HG03460 (cell line): ENCODE data around the gene IGFBP5.

Experiments used
- ATAC-seq: cut with Tn5 transposase; IDR thresholded peaks from one replicate; pipeline ENCODE4 v1.9.1; 2021; ENCODE audit not compliant: unreplicated experiment

Gene IGFBP5, protein sequence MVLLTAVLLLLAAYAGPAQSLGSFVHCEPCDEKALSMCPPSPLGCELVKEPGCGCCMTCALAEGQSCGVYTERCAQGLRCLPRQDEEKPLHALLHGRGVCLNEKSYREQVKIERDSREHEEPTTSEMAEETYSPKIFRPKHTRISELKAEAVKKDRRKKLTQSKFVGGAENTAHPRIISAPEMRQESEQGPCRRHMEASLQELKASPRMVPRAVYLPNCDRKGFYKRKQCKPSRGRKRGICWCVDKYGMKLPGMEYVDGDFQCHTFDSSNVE

DNA sequence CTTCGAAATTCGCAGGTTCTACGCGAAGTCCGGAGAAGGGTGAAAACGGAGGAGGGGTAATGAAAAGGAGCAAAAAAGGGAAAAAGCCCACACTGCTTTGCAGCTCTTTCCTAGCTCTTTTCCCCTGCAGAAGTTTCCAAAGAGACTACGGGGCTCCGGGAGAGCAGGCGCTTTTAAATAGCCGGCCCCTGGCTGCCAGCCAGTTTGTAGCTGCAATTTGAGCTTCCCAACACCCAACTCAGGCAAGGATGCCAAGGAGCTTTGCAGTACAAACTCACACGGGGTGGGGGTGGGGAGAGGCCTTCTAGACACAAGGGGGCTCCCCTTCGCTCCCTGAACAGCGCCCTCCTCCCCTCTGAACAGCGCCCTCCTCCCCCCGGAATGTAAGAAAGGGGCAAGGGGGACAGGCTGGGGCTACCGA is at the start of gene IGFBP5:
TSS of gene IGFBP5 (minus strand) at position 149 of the 421 bp plus-strand sequence. CDS start 774 bp downstream, outside the sequence.
- ATAC-seq = no peak

DNA sequence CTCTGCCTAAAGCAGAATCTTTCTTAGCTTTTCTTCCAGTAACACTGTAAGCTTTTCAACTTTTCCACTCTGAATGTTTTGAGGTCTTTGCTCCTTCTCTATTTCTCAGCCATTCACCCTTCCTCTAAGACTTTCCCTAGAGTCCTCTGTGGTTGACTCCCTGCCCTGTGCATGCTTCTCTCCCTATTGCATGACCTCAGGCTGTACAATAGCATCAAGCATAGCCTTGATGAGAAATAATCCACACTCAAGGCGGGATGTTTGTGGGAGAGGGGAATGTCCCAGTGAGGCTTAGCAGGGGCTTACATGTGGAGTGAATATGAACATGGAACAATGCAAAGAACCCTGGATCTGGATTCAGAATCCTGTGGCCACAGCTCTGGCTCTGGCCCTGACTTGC is 48.4 kb upstream of the IGFBP5 start:
- no peak for ATAC-seq

DNA sequence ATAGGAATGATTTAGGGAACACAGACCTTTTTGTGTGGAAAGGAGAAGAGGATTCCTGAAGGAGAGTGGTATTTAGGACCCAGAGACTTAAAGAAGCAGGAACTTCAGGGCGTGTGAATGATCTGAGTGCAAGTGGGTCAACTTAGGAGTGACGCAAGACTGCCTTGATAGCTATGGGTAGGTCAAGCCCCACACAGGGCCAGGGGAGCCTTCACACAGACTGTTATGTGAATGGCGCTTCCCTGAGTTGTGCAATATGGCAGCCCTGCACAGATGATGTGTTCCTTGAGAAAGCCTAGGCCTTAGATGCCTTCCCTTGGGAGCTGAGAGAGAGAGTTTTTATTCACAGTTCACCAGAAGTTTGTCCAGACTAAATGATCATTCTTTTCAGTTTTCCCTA is 47.1 kb upstream of the IGFBP5 start:
- no peak for ATAC-seq

DNA sequence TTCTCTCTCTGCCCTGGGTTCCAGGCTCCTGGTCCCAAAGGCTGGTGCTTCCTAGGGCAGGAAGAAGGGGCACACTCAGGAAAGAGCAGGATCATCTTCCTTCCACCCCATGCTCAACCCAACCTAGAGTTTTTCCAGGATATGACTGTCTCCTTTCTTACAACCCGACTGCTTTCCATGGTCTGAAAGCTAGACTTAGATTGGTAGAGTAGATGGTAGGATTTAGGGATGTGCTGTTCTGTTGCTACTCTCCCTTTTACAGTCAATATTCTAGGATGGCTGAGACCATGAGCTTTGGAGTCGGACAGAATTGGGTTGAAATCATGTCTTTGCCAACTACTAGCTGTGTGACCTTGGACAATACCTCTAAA is 45.9 kb upstream of the IGFBP5 start:
- ATAC-seq = no peak

DNA sequence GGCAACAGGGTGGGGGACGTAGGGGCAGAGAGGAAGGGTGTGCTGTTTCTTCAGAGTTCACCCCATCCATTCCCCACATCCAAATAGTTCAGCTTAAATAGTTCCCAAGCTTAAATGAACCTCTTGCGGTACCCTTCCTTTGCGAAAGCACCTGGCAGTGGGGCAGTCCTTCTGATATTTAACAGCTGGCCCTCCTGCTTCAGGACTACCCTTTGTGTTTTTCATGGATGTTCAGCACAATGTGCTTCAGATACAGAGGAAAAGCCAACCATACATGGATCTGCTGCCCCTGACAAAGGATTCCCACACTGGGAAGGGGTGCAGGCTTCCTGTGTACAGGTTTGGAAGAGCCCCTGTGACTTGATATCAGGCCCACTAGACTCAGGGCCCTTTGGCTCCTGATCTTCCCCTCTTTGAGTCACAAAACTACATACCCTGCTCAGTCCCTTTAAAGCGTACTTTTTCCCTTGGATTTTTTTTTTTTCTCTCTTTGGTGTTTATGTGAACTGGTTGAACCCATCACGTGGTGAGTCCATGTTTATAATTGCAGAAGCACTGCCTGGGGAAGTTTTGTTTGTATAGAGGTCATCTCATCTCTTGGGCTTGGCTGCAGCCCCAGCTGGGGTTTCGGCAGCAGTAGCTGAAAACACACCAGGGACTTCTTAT is 45.3 kb upstream of the IGFBP5 start:
- ATAC-seq = no peak

DNA sequence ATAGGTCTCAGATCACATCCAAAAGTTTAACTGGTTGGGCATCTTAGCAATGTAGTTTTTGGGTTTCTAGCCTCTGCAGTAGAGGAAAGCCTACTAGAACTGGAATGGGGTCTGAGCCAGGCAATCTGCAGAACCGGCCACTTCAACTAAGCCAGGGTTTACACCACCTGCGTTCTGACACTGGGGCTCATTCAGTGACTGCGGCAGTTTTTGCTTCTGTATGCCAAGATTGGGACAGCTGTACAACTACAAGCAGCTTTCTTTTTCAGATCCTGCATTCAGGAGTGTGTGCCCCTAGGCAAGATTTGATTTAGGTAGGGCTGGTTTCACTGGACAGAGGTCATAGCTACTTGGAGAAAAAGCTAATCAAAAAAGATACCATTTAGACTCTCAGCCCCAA is 43.7 kb upstream of the IGFBP5 start:
- ATAC-seq = no peak

DNA sequence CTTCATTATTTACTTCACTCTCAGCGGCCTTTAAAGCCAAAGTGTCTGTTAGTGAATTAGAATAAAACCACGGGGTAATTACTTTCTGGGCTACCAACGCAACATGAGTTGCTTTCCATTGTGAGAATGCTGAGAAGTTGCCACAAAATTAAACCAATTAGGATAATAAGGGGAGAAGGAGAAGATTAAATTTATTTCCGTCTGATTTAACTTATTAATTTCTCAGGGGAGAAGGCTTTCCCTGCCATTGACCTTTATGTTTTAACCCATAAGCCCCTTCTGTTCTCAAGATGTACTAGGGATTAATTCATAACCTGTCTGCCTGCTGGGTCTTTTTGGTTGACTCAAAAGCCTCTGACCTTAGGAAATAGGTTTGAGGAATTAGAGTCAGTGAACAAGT is 42.3 kb upstream of the IGFBP5 start:
- no peak for ATAC-seq

DNA sequence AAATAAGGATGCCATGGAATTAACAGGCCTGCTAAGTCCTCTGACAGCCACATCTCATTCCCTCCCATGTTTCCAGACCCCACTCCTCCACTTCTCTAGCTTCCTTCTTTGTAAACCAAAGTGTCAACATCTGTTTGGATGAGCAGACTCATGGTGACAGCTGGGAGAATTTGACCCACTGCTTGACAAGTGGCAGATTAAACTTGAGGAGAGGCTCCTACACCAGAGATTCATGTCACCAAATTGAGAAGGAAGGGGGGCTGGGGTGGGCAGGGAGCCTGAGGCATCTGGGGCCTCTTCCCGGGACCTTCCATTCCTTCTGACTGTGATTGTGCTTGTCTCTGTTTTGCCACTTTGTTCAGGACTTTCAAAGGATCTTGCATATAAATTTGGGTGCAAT is 41.0 kb upstream of the IGFBP5 start:
- no peak for ATAC-seq

DNA sequence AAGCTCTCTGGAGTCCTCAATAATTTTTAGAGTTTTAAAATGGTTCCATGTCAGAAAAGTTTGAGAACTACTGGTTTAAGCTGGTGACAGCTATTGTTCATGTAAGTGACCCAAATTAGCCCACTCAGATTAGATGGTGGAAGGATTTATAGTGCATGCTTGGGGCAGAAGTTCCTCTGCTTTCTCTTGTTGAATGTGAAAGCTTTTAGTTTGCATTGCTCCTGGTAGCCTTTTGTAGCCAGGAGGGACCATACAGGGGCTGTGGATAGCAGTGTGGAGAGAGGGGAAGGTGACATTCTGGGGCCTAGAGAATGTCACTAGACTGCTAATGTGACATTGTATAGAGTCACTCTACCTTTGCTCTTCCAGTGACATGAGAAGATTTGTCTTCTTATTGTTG is 40.3 kb upstream of the IGFBP5 start:
- ATAC-seq = no peak

DNA sequence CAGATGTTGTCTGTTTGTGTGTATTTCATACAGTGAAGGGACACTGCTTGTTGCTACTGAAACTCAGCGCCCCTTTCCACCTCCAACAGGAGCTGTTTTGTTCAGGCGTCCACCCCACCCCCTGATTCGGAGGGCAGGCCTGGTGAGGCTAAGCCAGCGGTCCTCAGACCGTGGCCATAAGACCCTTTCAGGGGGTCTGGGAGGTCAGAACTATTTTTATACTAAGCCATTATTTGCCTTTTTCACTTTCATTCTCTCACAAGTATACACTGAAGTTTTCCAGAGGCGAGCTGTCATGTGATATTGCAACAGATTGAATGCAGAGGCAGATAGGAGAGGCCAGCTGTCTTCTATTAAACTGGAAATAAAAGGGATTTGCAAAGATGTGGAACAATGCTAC is 39.7 kb upstream of the IGFBP5 start:
- no peak for ATAC-seq

DNA sequence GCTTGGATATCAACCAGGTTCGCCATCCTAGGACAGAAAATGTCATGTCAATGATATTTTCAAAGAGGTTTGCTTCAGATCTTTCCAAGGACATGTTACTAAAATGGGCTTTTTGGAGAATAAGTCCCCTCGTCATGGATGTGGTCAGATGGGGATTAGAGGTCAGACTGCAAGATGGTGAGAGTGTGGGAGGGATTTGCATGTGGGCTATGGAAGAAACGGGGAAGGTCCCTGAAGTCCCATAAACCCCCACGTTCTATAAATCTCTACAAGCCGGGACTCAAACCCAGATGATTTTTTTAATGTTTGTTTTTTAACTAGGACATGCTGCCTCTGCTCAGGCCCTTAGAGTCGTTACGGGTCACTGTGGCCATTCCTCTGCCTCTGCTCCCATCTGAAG is 37.7 kb upstream of the IGFBP5 start:
- no peak for ATAC-seq

DNA sequence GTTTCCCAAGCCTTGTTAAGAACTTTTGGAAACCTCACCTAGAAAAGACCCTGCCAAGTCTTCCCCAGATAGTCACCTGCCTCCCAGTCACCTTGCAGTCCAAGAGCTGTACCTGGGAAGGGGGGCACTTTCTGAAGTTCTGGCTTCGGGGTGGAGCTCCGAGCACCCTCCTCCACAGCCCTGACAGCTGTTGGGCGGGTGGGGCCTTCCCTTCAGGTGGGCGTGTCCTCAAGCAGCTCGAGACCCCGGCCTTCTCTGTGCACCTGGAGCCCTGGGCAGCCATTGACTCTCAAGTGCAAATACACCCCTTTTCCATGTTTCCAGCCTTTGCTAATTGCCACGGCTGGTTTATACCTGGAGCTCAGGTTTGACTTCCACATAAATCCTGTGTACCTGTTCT is 37.0 kb upstream of the IGFBP5 start:
- no peak for ATAC-seq

DNA sequence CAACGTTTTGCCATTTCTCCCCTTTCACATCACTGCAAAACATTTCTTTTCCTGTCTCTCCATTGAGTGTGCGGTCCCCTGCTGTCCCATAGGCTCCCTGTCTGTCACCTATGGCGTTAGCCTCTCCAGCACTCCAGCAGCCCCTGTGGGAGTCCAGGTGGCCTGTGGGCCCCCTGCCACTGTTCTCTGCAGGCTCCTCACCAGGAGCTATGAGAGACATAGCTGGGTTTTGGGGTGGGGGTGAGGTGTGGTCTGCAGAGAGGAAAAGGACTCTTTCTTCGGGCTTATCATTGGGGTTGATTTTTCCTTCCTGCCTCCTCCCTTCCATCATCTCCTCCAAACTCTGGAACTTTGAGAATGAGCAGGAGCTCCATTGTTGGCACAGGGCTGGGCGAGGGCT is 36.1 kb upstream of the IGFBP5 start:
- ATAC-seq = no peak

DNA sequence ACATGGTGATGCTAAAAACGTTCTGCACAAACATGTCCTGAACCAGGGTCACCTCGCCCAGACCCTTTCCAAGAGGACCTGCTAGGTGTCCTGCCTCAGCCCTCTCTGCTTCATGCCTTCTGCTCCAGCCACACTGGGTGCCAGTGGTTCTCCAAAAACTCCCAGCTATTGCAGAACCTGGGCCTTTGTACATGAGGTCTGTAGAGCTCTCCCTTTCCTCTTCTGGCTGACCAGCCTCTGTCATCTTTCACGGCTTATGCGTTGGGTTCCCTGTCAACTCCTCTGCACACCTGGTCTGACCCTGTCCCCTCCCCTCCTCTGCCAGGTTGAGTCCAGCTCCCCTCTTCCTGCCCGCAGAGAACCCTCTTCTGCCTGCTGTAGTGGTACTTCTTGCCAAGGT is 35.5 kb upstream of the IGFBP5 start:
- no peak for ATAC-seq

DNA sequence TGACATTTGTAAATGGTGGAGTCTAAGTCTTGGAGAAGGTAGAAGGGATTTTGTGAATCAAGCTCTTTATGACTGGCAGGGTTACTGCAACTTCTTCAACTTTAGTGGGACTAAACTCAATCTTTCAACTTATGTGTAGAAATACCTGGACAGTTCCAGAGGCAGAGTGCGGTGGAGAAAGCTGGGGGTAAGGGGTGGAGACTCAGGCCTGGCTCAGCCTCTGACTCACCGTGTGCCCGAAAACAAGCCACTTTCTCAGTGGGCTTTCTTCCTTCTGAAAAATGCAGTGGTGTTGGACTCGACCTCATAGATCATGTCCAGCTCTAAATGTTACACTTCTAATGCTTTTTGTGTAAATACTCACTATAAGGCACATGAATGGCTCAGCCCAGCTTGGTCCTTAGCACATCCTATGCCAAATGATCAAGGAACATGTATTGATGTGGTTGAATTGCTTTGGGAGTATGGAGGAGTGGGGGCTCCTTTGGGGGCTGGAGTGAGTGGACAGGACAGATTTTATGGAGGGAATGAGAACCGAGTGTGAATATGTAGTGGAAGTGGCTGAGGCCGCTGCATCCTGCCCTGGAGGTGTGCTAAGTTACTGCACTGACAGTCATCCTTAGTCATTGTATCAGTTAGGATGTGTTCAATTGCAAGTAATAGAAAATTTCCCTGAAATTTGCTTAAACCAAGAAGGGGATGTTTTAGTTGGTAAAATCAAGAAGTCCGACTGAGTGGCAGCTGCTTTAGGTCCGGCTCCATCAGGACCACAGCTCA is 32.2 kb upstream of the IGFBP5 start:
- ATAC-seq = no peak

DNA sequence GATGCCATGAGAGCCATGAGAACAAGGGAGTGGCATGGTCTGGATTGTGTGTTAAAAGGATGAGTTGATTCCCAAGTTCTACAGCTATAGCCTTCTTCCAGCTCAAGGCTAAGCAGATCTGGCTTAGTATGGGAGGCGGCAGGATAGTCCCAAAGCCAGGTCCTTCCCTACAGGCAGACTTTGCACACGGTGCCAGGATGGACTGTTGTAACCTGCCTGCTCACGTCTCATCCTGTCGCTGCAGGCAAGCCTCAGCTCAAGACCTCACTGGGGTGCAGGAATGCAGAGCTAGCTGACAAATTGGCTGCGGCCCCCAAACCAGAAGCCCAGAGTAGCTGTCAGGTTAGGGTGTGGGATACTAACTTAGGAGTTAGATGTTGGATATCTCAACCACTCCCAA is 28.8 kb upstream of the IGFBP5 start:
- ATAC-seq = no peak

DNA sequence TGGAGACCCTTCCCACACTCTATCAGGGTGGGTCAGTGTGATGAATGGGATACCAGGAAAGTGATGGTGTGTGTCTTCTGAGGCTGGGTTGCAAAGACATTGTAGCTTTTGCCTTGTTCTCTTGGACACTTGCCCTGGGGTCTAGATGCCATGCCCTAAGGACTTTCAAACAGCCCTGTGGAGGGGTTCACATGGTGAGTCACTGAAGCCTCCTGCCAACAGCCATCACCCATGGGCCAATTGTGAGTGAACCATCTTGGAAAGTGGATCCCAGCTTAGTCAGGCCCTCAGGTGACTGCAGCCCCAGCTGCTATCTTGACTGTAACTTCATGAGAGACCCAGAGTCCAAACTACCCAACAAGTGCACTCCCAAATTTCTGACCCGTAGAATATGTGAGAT is 25.8 kb upstream of the IGFBP5 start:
- no peak for ATAC-seq

DNA sequence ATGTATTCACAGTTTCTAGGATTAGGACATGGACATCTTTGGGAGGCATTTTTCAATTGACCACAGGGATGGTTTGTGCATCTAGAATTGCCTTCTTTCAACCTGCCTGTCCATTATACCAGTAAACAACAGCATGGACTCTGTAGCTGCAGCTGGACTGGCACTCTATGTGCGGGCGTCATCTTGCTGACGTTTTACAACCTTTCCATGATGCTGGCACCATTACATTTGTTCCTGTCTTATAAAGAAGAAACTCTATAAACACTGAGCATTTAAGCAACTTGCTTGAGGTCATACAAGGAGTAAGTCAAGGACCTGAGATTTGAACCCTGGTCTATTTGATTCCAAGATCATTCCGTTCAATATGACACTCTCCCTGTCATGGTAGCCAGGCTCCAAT is 25.4 kb upstream of the IGFBP5 start:
- no peak for ATAC-seq

DNA sequence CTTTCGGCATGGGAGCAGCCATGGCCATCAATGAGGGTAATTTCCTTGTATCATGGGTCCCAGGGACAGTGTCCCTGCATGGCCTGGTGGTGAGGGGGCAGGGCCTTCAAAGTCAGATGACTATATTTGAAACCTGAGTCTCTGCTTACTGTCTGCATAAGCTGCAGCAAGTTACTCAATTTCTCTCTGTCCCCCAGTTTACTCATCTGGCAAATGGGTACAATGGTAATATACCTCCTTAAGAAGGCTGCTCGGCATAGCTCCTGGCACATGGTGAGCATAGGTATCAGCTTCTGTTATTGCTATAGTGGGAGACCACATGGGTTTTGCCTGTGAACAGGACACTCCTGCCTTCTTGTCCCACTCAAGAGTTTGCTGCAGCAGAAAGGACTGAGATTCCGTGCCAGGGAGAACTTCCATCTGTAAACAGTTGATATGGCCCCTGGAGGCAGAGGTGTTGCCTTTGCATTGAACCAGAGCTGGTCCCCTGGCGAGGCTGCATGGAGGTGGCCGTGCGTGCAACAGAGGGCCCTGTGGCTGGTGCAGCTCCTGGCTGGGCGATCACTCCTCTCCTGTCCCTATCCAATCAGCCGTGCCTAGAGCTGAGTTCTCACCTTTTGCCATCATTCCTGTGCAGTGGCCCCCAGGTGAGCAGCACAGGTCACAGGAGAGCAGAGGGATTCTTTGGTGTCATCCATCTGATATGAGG is 22.7 kb upstream of the IGFBP5 start:
- no peak for ATAC-seq

DNA sequence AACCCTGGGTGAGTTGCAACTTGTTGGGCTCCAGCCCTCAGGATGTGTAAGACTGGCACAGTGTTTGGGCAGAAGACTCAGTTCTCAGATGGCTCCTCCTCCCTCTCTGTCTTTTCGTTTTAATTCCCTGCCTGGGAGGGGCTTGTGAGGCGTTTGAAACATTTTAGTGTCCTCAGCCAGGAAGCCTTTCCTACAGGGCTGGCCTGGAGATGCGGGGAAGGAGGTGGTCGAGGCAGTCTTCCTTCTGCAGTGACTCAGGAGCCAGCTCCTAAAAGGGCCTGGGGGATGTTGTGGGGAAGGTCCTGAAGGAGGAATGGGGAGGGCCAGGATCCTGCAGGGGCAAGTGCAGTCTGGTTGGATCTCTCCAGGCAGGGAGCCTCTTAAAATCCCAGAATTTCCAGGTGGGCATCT is 22.1 kb upstream of the IGFBP5 start:
- ATAC-seq = no peak

DNA sequence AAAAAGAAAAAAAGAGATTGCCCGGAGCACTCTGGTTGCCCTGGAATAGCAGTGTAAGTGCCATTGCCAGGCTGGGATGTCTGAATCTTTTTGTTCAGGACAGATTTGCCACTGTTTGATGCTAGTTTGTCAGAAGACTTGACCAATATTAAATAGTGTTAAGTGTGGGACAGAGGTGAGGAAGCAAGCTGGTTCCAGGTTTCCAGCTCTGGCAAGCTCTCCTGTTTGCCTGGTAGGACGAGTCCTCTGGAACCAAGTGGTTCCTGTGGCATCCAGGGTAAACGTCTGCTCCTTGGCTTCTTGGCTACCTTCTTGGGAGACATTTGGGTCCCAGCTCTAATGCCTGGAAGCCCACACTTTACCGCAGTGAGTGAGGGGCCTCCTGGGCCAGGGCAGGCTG is 20.8 kb upstream of the IGFBP5 start:
- ATAC-seq = no peak
